HEK293 (cell line): ENCODE data around the gene HECTD4.

Experiments used
- CTCF ChIA-PET: fragments of 350-600 bp; formaldehyde crosslinking; extraction: SDS; loops from one replicate; lab custom pipeline; 2021; ENCODE audit warnings: antibody characterized with exemption; lab: Yijun Ruan, JAX
- POLR2A ChIA-PET: fragments of 300-600 bp; formaldehyde crosslinking; extraction: SDS; loops from one replicate; lab custom pipeline; 2020; ENCODE audit warnings: antibody characterized with exemption, inconsistent platforms; lab: Yijun Ruan, JAX
- H3K27ac ChIP-seq: fragments of 200-500 bp; sonication (Bioruptor generic); 2 replicates; pipeline ENCODE4 v1.5.1; 2014; ENCODE audit warnings: low read depth, low read length, control low read depth, inconsistent platforms; ENCODE audit errors: extremely low read depth
- H3K36me3 ChIP-seq, 2 experiments: fragments of 200-500 bp in 1 of 2; sonication (Bioruptor generic) in 1 of 2; 1 replicate in 1 of 2; 2 replicates in 1 of 2; pipeline ENCODE4 v1.5.1; 2014 to 2017; ENCODE audit warnings: inconsistent platforms in 2 of 2, low read length in 2 of 2; ENCODE audit not compliant: control insufficient read depth in 2 of 2, insufficient read depth in 1 of 2
- H3K4me1 ChIP-seq: fragments of 200-500 bp; sonication (Bioruptor generic); 2 replicates; pipeline ENCODE4 v1.5.1; 2014; ENCODE audit warnings: mild to moderate bottlenecking, low read length, inconsistent platforms; ENCODE audit not compliant: control insufficient read depth, insufficient read depth
- H3K4me3 ChIP-seq: 2 replicates; pipeline ENCODE4 v1.5.1; 2011; ENCODE audit warnings: low read depth, mild to moderate bottlenecking, control low read depth, low read length, moderate library complexity
- H3K9me3 ChIP-seq: fragments of 200-500 bp; sonication (Bioruptor generic); 2 replicates; pipeline ENCODE4 v1.5.1; 2014; ENCODE audit warnings: low read depth, low read length, inconsistent platforms; ENCODE audit not compliant: control insufficient read depth, insufficient read depth
- FEZF1 ChIP-seq: fragments of 450-650 bp; formaldehyde crosslinking; IDR thresholded peaks from 2 replicates; pipeline ENCODE4 v1.5.1; 2016; ENCODE audit warnings: missing biosample characterization, missing genetic modification characterization
- GLIS1 ChIP-seq: fragments of 450-650 bp; formaldehyde crosslinking; IDR thresholded peaks from 2 replicates; pipeline ENCODE4 v1.5.1; 2016; ENCODE audit warnings: missing biosample characterization, missing genetic modification characterization
- SETDB1 ChIP-seq: IDR thresholded peaks from one replicate; pipeline ENCODE4 v1.6.1; 2017; ENCODE audit warnings: mild to moderate bottlenecking, low read length, moderate library complexity, mixed read lengths; ENCODE audit not compliant: insufficient read length
- SP3 ChIP-seq: fragments of 450-650 bp; formaldehyde crosslinking; IDR thresholded peaks from 2 replicates; pipeline ENCODE4 v1.5.1; 2016; ENCODE audit warnings: missing biosample characterization, missing genetic modification characterization
- ZNF10 ChIP-seq: fragments of 450-650 bp; formaldehyde crosslinking; IDR thresholded peaks from 2 replicates; pipeline ENCODE4 v1.5.1; 2017; ENCODE audit warnings: missing biosample characterization, missing genetic modification characterization
- ZNF121 ChIP-seq: fragments of 450-650 bp; formaldehyde crosslinking; IDR thresholded peaks from 2 replicates; pipeline ENCODE4 v1.5.1; 2016; ENCODE audit warnings: missing biosample characterization, missing genetic modification characterization
- ZNF16 ChIP-seq: fragments of 450-650 bp; formaldehyde crosslinking; IDR thresholded peaks from 2 replicates; pipeline ENCODE4 v1.5.1; 2016; ENCODE audit warnings: low read depth, missing biosample characterization, missing genetic modification characterization
- ZNF341 ChIP-seq: fragments of 450-650 bp; formaldehyde crosslinking; IDR thresholded peaks from 2 replicates; pipeline ENCODE4; 2016; ENCODE audit warnings: low read depth, missing biosample characterization, missing genetic modification characterization
- ZNF558 ChIP-seq: fragments of 450-650 bp; formaldehyde crosslinking; IDR thresholded peaks from 2 replicates; pipeline ENCODE4 v1.5.1; 2016; ENCODE audit warnings: missing biosample characterization, missing genetic modification characterization
- ZNF701 ChIP-seq: fragments of 450-650 bp; formaldehyde crosslinking; IDR thresholded peaks from 2 replicates; pipeline ENCODE4 v1.5.1; 2016; ENCODE audit warnings: missing biosample characterization, missing genetic modification characterization
- ZNF76 ChIP-seq: fragments of 450-650 bp; formaldehyde crosslinking; IDR thresholded peaks from 2 replicates; pipeline ENCODE4; 2016; ENCODE audit warnings: low read depth, missing biosample characterization, missing genetic modification characterization, borderline replicate concordance
- TF ChIP-seq, protein P1 (sequence below): fragments of 450-650 bp; formaldehyde crosslinking; conservative IDR thresholded peaks from 2 replicates; pipeline ENCODE4 v1.5.1; 2016; ENCODE audit warnings: low read depth, missing biosample characterization, missing genetic modification characterization
- TF ChIP-seq, protein P2 (sequence below): fragments of 450-650 bp; formaldehyde crosslinking; IDR thresholded peaks from 2 replicates; pipeline ENCODE4 v1.5.1; 2017; ENCODE audit warnings: missing biosample characterization, missing genetic modification characterization
- TF ChIP-seq, protein P3 (sequence below): fragments of 450-650 bp; formaldehyde crosslinking; IDR thresholded peaks from 2 replicates; pipeline ENCODE4 v1.5.1; 2016; ENCODE audit warnings: missing biosample characterization, missing genetic modification characterization
- TF ChIP-seq, protein P4 (sequence below): fragments of 450-650 bp; IDR thresholded peaks from 2 replicates; pipeline ENCODE4 v1.5.1; 2018; ENCODE audit warnings: missing biosample characterization, missing genetic modification characterization
- TF ChIP-seq, protein P5 (sequence below): fragments of 450-650 bp; formaldehyde crosslinking; IDR thresholded peaks from 2 replicates; pipeline ENCODE4 v1.5.1; 2016; ENCODE audit warnings: missing biosample characterization, missing genetic modification characterization

HECTD4 gene

DNA sequence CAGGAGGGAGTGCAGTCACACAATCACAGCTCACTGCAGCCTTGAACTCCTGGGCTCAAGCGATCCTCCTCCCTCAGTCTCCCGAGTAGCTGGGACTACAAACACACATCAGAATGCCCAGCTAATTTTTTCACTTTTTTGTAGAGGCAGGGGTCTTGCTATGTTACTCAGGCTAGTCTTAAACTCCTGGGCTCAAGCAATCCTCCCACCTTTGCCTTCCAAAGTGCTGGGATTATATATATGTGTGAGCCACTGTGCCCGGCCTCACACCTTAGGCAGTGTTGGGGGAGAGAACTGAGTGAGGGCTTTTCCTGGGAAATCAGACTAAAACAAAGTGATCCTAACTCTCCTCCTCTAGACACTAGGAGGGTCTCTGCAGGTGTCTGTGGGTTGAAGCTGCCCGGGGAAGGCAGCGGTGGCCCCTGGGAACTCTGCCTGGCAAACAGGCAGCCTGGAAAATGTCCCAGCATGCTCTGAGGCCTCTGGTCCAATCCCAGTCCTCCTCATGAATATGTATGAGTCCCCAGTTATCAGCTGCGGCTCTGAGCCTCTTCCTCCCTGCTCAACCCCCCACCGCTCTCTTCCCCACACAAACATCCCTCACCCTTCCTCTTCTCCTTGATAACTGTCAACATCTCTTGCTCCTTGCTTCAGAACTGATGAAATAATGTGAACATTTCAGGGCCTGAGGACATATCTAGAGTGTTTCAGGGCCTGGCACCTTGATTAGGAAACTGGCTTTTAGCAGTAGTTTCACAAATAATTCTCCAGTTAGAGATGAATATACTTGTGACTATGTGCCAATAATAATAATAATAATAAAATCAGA lies 265.8 kb downstream of the HECTD4 start (continued):
- TF ChIP-seq SETDB1 (no peak), GLIS1 (peak; percentile 68), FEZF1 (tag by site-specific recombination) (peak; percentile 33; the same call in 1 of the 2 replicates), ZNF76 (tag by site-specific recombination) (peak; percentile 86), ZNF10 (0 out of 2 replicates have a peak, but pooled peaks have one; percentile 38), ZNF558 (tag by site-specific recombination) (0 out of 2 replicates have a peak, but pooled peaks have one; percentile 2), ZNF701 (no peak), ZNF341 (tag by site-specific recombination) (peak; percentile 48; the same call in 1 of the 2 replicates), ZNF16 (tag by site-specific recombination) (no peak), SP3 (no peak)
- TF ChIP-seq, protein P1, sequence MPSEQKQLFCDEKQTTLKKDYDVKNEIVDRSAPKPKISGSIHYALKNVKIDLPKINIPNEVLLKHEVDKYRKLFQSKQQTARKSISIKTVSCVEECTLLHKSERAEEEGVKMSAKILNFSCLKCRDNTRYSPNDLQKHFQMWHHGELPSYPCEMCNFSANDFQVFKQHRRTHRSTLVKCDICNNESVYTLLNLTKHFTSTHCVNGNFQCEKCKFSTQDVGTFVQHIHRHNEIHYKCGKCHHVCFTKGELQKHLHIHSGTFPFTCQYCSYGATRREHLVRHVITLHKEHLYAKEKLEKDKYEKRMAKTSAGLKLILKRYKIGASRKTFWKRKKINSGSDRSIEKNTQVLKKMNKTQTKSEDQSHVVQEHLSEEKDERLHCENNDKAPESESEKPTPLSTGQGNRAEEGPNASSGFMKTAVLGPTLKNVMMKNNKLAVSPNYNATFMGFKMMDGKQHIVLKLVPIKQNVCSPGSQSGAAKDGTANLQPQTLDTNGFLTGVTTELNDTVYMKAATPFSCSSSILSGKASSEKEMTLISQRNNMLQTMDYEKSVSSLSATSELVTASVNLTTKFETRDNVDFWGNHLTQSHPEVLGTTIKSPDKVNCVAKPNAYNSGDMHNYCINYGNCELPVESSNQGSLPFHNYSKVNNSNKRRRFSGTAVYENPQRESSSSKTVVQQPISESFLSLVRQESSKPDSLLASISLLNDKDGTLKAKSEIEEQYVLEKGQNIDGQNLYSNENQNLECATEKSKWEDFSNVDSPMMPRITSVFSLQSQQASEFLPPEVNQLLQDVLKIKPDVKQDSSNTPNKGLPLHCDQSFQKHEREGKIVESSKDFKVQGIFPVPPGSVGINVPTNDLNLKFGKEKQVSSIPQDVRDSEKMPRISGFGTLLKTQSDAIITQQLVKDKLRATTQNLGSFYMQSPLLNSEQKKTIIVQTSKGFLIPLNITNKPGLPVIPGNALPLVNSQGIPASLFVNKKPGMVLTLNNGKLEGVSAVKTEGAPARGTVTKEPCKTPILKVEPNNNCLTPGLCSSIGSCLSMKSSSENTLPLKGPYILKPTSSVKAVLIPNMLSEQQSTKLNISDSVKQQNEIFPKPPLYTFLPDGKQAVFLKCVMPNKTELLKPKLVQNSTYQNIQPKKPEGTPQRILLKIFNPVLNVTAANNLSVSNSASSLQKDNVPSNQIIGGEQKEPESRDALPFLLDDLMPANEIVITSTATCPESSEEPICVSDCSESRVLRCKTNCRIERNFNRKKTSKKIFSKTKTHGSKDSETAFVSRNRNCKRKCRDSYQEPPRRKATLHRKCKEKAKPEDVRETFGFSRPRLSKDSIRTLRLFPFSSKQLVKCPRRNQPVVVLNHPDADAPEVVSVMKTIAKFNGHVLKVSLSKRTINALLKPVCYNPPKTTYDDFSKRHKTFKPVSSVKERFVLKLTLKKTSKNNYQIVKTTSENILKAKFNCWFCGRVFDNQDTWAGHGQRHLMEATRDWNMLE, result 0 out of 2 replicates have a peak, but pooled peaks have one; percentile 19
- TF ChIP-seq, protein P2, sequence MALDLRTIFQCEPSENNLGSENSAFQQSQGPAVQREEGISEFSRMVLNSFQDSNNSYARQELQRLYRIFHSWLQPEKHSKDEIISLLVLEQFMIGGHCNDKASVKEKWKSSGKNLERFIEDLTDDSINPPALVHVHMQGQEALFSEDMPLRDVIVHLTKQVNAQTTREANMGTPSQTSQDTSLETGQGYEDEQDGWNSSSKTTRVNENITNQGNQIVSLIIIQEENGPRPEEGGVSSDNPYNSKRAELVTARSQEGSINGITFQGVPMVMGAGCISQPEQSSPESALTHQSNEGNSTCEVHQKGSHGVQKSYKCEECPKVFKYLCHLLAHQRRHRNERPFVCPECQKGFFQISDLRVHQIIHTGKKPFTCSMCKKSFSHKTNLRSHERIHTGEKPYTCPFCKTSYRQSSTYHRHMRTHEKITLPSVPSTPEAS (tag by site-specific recombination), result 0 out of 2 replicates have a peak, but pooled peaks have one; percentile 5
- TF ChIP-seq, protein P3, sequence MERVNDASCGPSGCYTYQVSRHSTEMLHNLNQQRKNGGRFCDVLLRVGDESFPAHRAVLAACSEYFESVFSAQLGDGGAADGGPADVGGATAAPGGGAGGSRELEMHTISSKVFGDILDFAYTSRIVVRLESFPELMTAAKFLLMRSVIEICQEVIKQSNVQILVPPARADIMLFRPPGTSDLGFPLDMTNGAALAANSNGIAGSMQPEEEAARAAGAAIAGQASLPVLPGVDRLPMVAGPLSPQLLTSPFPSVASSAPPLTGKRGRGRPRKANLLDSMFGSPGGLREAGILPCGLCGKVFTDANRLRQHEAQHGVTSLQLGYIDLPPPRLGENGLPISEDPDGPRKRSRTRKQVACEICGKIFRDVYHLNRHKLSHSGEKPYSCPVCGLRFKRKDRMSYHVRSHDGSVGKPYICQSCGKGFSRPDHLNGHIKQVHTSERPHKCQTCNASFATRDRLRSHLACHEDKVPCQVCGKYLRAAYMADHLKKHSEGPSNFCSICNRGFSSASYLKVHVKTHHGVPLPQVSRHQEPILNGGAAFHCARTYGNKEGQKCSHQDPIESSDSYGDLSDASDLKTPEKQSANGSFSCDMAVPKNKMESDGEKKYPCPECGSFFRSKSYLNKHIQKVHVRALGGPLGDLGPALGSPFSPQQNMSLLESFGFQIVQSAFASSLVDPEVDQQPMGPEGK, result peak; percentile 76; the same call in 1 of the 2 replicates
- TF ChIP-seq, protein P4, sequence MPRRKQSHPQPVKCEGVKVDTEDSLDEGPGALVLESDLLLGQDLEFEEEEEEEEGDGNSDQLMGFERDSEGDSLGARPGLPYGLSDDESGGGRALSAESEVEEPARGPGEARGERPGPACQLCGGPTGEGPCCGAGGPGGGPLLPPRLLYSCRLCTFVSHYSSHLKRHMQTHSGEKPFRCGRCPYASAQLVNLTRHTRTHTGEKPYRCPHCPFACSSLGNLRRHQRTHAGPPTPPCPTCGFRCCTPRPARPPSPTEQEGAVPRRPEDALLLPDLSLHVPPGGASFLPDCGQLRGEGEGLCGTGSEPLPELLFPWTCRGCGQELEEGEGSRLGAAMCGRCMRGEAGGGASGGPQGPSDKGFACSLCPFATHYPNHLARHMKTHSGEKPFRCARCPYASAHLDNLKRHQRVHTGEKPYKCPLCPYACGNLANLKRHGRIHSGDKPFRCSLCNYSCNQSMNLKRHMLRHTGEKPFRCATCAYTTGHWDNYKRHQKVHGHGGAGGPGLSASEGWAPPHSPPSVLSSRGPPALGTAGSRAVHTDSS (tag by site-specific recombination), result peak; percentile 61

DNA sequence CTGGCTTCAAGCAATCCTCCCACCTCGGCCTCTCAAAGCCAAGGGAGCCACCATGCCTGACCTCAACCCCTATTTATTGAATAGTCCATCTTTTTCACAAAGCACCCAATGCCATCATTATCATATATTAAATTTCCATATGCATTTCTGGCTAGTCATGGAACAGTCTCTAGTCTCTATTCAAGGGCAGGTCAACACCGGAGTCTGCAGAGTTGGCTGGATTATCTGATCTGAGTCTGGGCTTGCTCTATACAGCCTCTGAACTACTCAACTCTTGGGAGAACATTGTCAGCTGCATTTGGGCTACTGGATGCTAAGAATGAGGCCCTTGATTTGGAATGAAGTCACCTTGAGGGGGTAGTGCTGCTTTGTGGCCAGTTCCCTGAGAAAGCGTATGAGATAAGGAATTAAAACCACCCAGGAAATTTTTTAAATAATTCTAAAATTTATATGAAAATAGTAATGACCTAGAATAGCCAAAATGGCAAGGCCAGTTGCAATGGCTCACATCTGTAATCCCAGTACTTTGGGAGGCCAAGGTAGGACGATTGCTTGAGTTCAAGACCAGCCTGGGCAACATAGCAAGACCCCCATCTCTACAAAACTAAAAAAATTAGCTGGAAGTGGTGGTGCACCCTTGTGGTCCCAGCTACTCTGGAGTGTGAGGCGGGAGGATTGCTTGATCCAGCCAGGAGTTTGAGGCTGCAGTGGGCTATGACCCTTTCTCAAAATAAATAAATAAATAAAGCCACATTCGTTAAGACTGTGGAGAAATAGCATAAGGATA lies 266.8 kb downstream of the HECTD4 start:
- no peak overlapping the region for H3K4me3 ChIP-seq
- CTCF ChIA-PET, result interaction anchor here (0.7 kb wide), 1 partner anchor 82 kb away, joined by 4 read pairs; no protein-coding TSS in a partner anchor
- peak; percentile 91 for TF ChIP-seq ZNF121 (tag by site-specific recombination)
- TF ChIP-seq, protein P5, sequence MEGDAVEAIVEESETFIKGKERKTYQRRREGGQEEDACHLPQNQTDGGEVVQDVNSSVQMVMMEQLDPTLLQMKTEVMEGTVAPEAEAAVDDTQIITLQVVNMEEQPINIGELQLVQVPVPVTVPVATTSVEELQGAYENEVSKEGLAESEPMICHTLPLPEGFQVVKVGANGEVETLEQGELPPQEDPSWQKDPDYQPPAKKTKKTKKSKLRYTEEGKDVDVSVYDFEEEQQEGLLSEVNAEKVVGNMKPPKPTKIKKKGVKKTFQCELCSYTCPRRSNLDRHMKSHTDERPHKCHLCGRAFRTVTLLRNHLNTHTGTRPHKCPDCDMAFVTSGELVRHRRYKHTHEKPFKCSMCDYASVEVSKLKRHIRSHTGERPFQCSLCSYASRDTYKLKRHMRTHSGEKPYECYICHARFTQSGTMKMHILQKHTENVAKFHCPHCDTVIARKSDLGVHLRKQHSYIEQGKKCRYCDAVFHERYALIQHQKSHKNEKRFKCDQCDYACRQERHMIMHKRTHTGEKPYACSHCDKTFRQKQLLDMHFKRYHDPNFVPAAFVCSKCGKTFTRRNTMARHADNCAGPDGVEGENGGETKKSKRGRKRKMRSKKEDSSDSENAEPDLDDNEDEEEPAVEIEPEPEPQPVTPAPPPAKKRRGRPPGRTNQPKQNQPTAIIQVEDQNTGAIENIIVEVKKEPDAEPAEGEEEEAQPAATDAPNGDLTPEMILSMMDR, result no peak
- TF ChIP-seq, all 188 proteins: peak for 1
- no peak overlapping the region for H3K27ac ChIP-seq
- H3K4me1 ChIP-seq, result peaks cover 10% of the 10 kb centered on the region
- no peaks in the 10 kb centered on the region for H3K36me3 ChIP-seq
- POLR2A ChIA-PET, result interaction anchor here (0.7 to 4.1 kb wide), 2 partner anchors 10 to 18 kb away, joined by 4 to 66 read pairs; partner anchors contain the start of gene TRAFD1
- H3K9me3 ChIP-seq, result no peaks in the 10 kb centered on the region
